Measurements from ENCODE around the gene LMBR1L. TPM values are rescaled to one million over a fixed set of nuclear protein-coding genes. Genes with fewer than 3 reads are reported as not detected.

LMBR1L gene
- total RNA-seq, 1 donor from 2014 or later = 33.3 TPM

GRCh38 chr12:49126852-49127763 lies 16.5 kb upstream of the LMBR1L start:
- no peak for DNase-seq (ENCODE audit: low spot score)
- intact Hi-C loops (cut with DNase I) = no loop called here

GRCh38 chr12:49121047-49121696 lies 10.5 kb upstream of the LMBR1L start:
- DNase-seq (ENCODE audit: low spot score) = no peak

GRCh38 chr12:49111206-49111605 lies 559 bp upstream of the LMBR1L start:
- intact Hi-C loops (cut with DNase I) = no loop called here
- DNase-seq (ENCODE audit: low spot score) = no peak

More at GRCh38 chr12:49121047-49121696, 10.5 kb upstream of the LMBR1L start:
- intact Hi-C loops (cut with DNase I) = loop anchor here (2.0 kb wide), 1 partner anchor 32 kb away; no protein-coding TSS in a partner anchor

- peak; percentile 78 for DNase-seq (ENCODE audit: low spot score)
- intact Hi-C loops (cut with DNase I) = loop anchor here (2.0 kb wide), 1 partner anchor 21 kb away; the partner anchor contains the start of gene TUBA1B
Observed at GRCh38 chr12:49109641-49110463, 795 bp downstream of the LMBR1L start.

GRCh38 chr12:49108958-49109404 lies 1.7 kb downstream of the LMBR1L start:
- DNase-seq (ENCODE audit: low spot score) = peak; percentile 83
- intact Hi-C loops (cut with DNase I) = loop anchor here (2.0 kb wide), 1 partner anchor 22 kb away; the partner anchor contains the start of gene TUBA1B

GRCh38 chr12:49105504-49106084 lies 5.1 kb downstream of the LMBR1L start:
- intact Hi-C loops (cut with DNase I) = no loop called here
- no peak for DNase-seq (ENCODE audit: low spot score)

- DNase-seq (ENCODE audit: low spot score) = no peak
- intact Hi-C loops (cut with DNase I) = no loop called here
Observed at GRCh38 chr12:49104822-49105221, 5.8 kb downstream of the LMBR1L start.

GRCh38 chr12:49100380-49100779 lies 10.3 kb downstream of the LMBR1L start:
- no peak for DNase-seq (ENCODE audit: low spot score)
- intact Hi-C loops (cut with DNase I) = no loop called here

- intact Hi-C loops (cut with DNase I) = no loop called here
- DNase-seq (ENCODE audit: low spot score) = no peak
Observed at GRCh38 chr12:49098703-49099102, 11.9 kb downstream of the LMBR1L start.

- intact Hi-C loops (cut with DNase I) = no loop called here
- no peak for DNase-seq (ENCODE audit: low spot score)
Observed at GRCh38 chr12:49098035-49098451, 12.6 kb downstream of the LMBR1L start.

GRCh38 chr12:49097381-49097780 lies 13.3 kb downstream of the LMBR1L start:
- DNase-seq (ENCODE audit: low spot score) = no peak

GRCh38 chr12:49094975-49095365 lies 15.7 kb downstream of the LMBR1L start:
- DNase-seq (ENCODE audit: low spot score) = no peak
- intact Hi-C loops (cut with DNase I) = no loop called here

More at GRCh38 chr12:49097381-49097780, 13.3 kb downstream of the LMBR1L start:
- intact Hi-C loops (cut with DNase I) = no loop called here

GRCh38 chr12:49094160-49094974 lies 16.3 kb downstream of the LMBR1L start, which contains the start of gene DHH:
DHH (minus strand) TSS chr12:49094801; CDS start chr12:49094512, 289 bp downstream.
- DNase-seq (ENCODE audit: low spot score) = peak; percentile 78
- intact Hi-C loops (cut with DNase I) = no loop called here

GRCh38 chr12:49093792-49094159 lies 16.9 kb downstream of the LMBR1L start:
- intact Hi-C loops (cut with DNase I) = no loop called here
- no peak for DNase-seq (ENCODE audit: low spot score)

GRCh38 chr12:49092816-49093406 lies 17.7 kb downstream of the LMBR1L start:
- DNase-seq (ENCODE audit: low spot score) = no peak
- intact Hi-C loops (cut with DNase I) = no loop called here

GRCh38 chr12:49092086-49092815 lies 18.4 kb downstream of the LMBR1L start:
- intact Hi-C loops (cut with DNase I) = no loop called here
- DNase-seq (ENCODE audit: low spot score) = no peak

- DNase-seq (ENCODE audit: low spot score) = no peak
Observed at GRCh38 chr12:49091836-49092085, 18.9 kb downstream of the LMBR1L start.

More at GRCh38 chr12:49091836-49092085, 18.9 kb downstream of the LMBR1L start:
- intact Hi-C loops (cut with DNase I) = no loop called here
